ENCODE data around the gene NGDN.

Gene NGDN

DNA sequence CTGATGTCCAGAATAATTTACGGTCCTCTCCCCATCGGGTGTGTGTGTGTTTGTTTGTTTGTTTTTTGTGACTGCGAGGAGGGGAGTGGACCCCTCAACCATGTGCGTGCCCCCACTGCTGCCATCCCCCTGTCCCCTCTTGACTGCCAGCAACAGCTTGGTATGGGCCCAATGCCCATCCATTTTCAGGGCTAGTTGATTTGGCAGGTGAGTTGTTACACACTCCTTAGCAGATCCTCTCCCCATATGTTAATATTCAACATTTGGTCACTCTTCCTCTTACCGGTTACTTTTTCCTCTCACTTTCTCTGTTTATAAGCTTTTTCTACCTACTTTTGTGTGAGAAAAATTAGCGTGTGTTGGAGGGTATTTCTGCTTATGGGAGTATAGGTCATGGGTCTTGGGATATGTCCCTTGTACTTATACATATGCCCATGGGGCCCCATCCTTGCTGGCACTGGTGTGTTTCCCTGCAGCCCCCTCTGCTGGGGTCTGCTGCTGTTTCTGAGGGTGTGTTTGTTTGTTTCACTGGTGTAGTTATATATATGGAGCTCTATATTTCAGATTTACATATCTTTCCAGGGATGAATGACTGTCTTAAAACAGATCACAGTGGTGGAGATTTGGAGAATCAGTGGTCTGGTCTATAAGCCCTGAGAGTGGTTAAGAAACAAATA lies 48.3 kb downstream of the NGDN start:
- Mint-ChIP-seq H3K27me3 (no peaks in the 10 kb centered on the region), H3K4me3 (no peak overlapping the region), H3K36me3 (ENCODE audit: low read depth) (no peaks in the 10 kb centered on the region), H3K9me3 (no peaks in the 10 kb centered on the region), H3K4me1 (ENCODE audit: low read depth) (peaks cover 3% of the 10 kb centered on the region), H3K27ac (no peak overlapping the region)

DNA sequence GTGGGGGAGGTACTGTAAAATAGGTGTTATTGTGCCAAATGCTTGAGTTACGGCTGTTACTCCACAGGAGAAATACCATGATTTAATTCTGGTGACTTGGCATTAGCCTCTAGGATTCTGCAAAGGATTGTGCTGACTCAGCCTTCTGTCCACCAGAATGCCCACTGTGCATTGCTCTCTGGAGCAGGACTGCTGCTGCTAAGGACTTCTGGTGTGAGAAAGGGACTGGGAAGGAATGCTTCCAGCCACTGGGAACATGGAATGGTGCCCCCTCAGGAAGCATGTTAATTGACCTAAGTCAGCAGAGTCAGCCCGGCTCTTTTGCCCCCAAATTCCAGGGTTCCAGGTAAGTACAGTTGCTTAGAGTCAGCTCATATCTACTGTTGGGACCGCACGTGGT lies 49.2 kb downstream of the NGDN start:
- Mint-ChIP-seq H3K9me3 (no peaks in the 10 kb centered on the region), H3K4me3 (no peak overlapping the region), H3K27me3 (no peaks in the 10 kb centered on the region), H3K36me3 (ENCODE audit: low read depth) (no peaks in the 10 kb centered on the region), H3K27ac (no peak overlapping the region), H3K4me1 (ENCODE audit: low read depth) (no peaks in the 10 kb centered on the region)

DNA sequence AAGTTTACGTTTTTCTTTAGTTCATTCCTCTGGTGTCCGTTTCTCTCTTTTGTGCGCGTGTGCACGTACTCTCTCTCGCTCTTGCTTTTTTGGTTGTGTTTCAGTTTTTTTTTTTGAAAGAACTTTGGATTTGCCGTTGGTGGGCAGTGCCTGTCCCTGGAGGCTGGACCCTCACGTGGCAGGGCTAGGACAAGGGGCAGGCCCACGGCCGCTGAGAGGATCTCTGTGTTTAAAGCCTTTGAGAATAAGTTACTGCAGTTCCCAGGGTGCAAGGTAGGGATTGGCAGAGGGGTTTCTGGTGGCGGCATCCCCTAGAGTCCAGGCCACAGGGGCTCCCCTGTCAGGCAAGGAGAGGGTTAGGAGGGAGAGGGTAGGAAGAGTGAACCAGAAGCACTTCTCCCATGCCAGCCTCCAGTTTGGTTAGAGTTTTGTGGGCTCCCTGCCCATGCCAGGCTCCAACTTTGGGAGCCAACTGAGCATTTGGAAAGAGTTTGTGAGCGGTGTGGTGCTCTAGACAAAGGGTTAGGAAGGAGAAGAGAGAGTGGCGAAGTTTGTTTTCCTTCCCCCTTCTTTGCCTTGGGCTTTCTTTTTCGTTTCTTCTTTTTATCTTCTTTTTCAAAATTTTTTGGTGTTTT lies 51.5 kb downstream of the NGDN start:
- no peaks in the 10 kb centered on the region for H3K36me3 Mint-ChIP-seq (ENCODE audit: low read depth)
- H3K4me3 Mint-ChIP-seq = no peak overlapping the region
- no peak overlapping the region for H3K27ac Mint-ChIP-seq
- no peaks in the 10 kb centered on the region for H3K4me1 Mint-ChIP-seq (ENCODE audit: low read depth)
- no peaks in the 10 kb centered on the region for H3K9me3 Mint-ChIP-seq
- no peaks in the 10 kb centered on the region for H3K27me3 Mint-ChIP-seq

DNA sequence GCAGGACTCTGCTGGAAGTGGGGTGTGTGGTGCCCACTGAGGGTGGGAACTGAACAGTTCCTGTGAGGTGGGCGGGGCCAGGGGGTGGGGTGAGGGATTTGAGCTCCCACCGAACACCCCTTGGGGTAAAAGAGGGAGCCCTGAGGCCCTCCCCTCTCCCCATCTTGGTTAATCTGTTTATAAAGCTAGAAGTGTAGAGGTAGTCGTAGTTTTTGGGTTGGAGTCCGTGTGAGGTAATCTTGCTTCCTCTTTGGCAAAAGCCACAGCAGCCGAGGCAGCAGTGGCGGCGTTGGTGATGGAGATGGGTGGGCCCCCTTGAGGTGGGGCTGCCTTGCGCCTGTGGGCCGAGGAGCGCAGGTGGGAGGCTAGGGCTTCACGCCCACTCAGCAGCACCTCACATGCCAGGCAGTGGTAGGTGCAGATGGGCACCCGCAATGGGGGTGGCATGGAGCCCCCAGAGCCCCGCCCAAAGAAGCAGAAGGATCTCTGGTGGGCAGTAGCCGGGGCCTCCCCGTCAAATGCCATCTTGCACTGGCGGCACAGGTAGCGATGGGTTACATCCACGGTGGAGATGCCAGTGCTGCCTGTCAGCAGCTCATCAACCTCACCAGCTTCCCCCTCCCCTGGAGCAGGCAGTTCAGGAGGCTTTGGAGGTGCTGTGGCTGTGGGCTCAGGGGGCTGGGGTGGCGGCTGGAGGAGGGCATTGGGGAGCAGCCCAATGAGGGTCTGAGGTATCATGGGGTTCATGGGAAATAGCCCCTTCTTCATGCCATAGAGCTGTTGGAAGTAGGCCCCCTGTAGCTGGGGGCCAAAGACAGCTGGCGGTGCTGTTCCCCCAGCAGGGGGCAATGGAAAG lies 52.5 kb downstream of the NGDN start:
- no peaks in the 10 kb centered on the region for H3K9me3 Mint-ChIP-seq
- no peak overlapping the region for H3K27ac Mint-ChIP-seq
- H3K27me3 Mint-ChIP-seq = no peaks in the 10 kb centered on the region
- H3K4me1 Mint-ChIP-seq (ENCODE audit: low read depth) = no peaks in the 10 kb centered on the region
- no peak overlapping the region for H3K4me3 Mint-ChIP-seq
- no peaks in the 10 kb centered on the region for H3K36me3 Mint-ChIP-seq (ENCODE audit: low read depth)

DNA sequence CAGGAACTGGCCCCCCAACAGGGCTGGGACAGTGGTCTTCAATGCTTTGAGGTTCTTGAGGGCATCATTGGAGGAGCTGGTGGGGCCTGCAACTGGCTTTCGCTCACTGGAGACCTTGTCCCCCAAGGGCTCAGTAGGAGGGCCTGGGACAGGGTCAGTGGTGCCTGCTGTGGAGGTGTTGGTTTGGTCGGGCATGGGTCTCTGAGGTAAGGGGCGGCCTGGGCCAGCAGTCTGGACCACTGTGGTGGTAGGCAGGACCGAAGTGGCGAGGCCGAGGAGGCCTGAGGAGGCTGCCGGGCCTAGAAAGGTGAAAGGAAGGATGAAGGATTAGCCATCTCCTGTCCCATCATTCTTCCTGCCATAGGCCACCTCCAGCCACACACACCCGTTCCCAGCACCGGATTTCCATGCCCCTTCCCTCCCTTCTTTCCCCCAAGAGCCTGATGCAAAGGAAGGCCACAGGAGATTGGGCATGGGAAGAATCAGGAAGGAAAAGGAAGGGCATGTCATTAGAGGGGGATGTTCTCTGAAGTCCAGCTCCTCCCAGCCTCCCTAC lies 53.2 kb downstream of the NGDN start:
- H3K9me3 Mint-ChIP-seq = no peaks in the 10 kb centered on the region
- no peaks in the 10 kb centered on the region for H3K36me3 Mint-ChIP-seq (ENCODE audit: low read depth)
- no peak overlapping the region for H3K4me3 Mint-ChIP-seq
- H3K27ac Mint-ChIP-seq = no peak overlapping the region
- no peaks in the 10 kb centered on the region for H3K27me3 Mint-ChIP-seq
- no peaks in the 10 kb centered on the region for H3K4me1 Mint-ChIP-seq (ENCODE audit: low read depth)

DNA sequence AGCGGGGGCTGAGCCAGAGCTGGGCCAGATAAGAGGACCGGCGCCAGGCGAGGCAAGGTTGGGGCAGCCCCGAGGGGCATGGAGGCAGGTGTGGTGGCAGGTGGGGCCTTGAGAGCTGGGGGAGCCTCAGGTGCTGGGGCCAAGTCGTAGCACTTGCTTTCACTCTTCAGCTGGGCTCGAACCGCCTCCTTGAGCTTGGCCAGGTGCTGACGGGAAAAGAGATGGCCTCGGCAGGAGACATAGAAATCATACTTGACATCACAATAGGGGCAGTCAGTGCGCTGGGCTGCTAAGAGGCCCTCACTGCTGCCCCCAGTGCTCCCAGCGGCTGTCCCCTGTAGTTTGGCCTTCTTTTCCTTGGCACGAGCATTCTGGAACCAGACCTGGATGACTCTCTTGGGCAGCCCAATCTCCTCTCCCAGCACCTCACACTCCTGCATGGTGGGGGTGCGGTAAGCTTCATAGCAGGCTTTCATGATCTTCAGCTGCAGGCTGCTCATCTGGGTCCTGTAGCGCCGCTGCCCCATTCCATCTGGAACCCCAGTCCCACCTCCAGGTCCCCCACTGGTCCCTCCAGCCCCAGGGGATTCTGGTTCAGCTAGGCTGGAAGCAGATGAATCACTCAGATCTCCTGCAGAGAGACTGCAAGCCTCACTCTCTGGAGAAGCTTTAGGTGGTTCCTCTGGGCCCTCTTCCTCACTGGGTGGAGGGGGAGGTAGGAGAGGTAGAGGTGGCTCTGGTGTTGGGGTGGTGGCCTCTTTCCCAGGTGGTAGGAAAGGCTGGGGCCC lies 53.9 kb downstream of the NGDN start:
- Mint-ChIP-seq H3K4me1 (ENCODE audit: low read depth) (no peaks in the 10 kb centered on the region), H3K27ac (no peak overlapping the region), H3K9me3 (no peaks in the 10 kb centered on the region), H3K36me3 (ENCODE audit: low read depth) (no peaks in the 10 kb centered on the region), H3K27me3 (no peaks in the 10 kb centered on the region), H3K4me3 (no peak overlapping the region)

DNA sequence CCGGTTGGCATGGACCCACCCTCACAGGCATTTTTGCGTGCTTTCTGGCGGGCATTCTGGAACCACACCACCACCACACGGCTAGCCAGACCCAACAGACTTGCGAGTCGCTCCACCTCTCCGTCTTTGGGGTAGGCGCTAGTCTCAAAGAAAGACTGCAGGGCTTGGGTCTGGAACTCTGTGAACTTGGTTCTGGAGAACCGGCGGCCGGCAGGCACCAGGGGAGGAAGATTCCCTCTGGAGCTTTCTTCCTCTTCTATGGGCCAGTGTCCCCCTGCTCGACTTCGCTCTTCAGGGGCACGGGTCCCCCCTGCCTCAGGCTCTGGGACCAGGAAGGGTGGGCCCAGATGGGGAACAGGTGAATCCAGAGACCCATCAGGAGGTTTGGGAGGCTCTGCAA lies 55.5 kb downstream of the NGDN start:
- H3K4me1 Mint-ChIP-seq (ENCODE audit: low read depth) = no peaks in the 10 kb centered on the region

DNA sequence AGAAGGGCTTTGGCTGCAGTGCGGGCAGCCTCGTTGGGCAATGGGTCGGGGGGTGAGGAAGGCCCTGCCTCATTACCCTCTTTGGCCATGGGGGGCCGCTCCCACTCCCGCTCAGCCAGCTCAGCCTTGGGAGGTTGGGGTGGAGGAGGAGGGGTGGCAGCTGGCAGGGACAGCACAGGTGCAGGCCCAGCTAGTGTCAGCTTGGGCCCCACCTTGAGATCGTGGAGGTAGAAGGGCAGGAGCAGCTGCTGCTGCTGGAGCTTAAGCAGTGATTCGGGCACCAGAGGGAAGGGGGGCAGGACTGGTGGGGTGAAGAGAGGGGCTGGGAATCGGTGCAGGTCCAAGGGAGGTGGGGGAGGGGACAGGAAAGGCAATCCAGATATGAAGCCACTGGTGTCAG lies 56.1 kb downstream of the NGDN start:
- Mint-ChIP-seq H3K4me3 (no peak overlapping the region), H3K36me3 (ENCODE audit: low read depth) (no peaks in the 10 kb centered on the region), H3K27ac (no peak overlapping the region), H3K27me3 (no peaks in the 10 kb centered on the region), H3K9me3 (no peaks in the 10 kb centered on the region), H3K4me1 (ENCODE audit: low read depth) (no peaks in the 10 kb centered on the region)

More for the DNA sequence above, 55.5 kb downstream of the NGDN start:
- H3K9me3 Mint-ChIP-seq = no peaks in the 10 kb centered on the region
- no peaks in the 10 kb centered on the region for H3K36me3 Mint-ChIP-seq (ENCODE audit: low read depth)
- no peak overlapping the region for H3K27ac Mint-ChIP-seq
- no peak overlapping the region for H3K4me3 Mint-ChIP-seq
- H3K27me3 Mint-ChIP-seq = no peaks in the 10 kb centered on the region
